Upper lobe of left lung (tissue), 4 donors: ENCODE measurements around the gene GPR108.

Experiments used
- CTCF ChIP-seq, 6 experiments: fragments of 450-650 bp in 4 of 6; fragments of 200-600 bp in 2 of 6; sonication (generic) in 2 of 6; IDR thresholded peaks; one replicate each; pipeline ENCODE4 v1.5.1; 2016 to 2019; ENCODE audit warnings: antibody characterized with exemption in 6 of 6
- EP300 ChIP-seq, 4 donors: sonication (generic); formaldehyde crosslinking; IDR thresholded peaks; one replicate each; pipeline ENCODE4 v1.5.1; 2017; ENCODE audit warnings: antibody characterized with exemption in 4 of 4, control low read depth in 2 of 4
- POLR2A ChIP-seq, 4 donors: fragments of 450-650 bp; IDR thresholded peaks; one replicate each; pipeline ENCODE4 v1.5.1; 2016 to 2017; ENCODE audit warnings: antibody characterized with exemption in 4 of 4, mild to moderate bottlenecking in 2 of 4
- POLR2AphosphoS5 ChIP-seq, 2 donors: sonication (generic); formaldehyde crosslinking; IDR thresholded peaks; one replicate each; pipeline ENCODE4 v1.5.1; 2017; ENCODE audit warnings: antibody characterized with exemption in 2 of 2

DNA sequence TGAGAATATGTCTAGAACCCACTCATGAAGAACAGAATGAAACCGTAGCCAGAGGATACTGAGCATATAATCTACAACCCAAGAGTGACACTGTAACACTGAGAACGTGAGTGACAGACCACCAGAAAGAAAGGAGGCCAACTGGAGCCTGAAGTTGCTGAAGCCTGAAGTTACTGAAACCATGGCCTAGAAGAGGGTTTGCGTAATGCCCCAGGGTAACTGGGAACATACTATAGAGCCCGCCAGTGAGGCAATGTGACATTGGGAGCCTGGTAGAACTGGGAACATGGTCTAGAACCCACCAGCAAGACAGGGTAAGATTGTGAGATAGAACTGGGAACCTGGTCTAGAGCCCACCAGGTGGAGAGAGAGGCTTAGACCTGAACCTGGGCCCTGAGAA lies 51.9 kb downstream of the GPR108 start:
- TF ChIP-seq CTCF (IDR thresholded peaks at IDR 0.05) (no peak), POLR2A (IDR thresholded peaks at IDR 0.05) (no peak), POLR2AphosphoS5 (IDR thresholded peaks at IDR 0.05) (no peak), EP300 (IDR thresholded peaks at IDR 0.05) (no peak)
